A549 (cell line): ENCODE measurements around the gene DISC1.

Experiments
- FOSB ChIP-seq: fragments of 250-450 bp; sonication (Bioruptor Pico); IDR thresholded peaks from 2 replicates; pipeline ENCODE4 v1.5.0; 2020; ENCODE audit warnings: mild to moderate bottlenecking, moderate library complexity
- HOXB13 ChIP-seq: fragments of 250-450 bp; sonication (Bioruptor Pico); IDR thresholded peaks from 2 replicates; pipeline ENCODE4 v1.5.0; 2020; ENCODE audit warnings: low read depth, mild to moderate bottlenecking, moderate library complexity
- MAFK ChIP-seq: fragments of 450-650 bp; IDR thresholded peaks from 2 replicates; pipeline ENCODE4 v1.6.1; 2014; ENCODE audit not compliant: partially characterized antibody
- POLR2A ChIP-seq: IDR thresholded peaks from 2 replicates; pipeline ENCODE4 v1.6.1; 2012; ENCODE audit warnings: mild to moderate bottlenecking, low read length
- POLR2AphosphoS2 ChIP-seq: conservative IDR thresholded peaks from 2 replicates; pipeline ENCODE4 v1.6.1; 2012; ENCODE audit warnings: low read length, improper control_type of control experiment, inconsistent platforms
- RFX5 ChIP-seq: fragments of 450-650 bp; IDR thresholded peaks from 2 replicates; pipeline ENCODE4 v1.7.1; 2014; ENCODE audit warnings: antibody characterized with exemption, mild to moderate bottlenecking, moderate library complexity
- TP53 ChIP-seq: fragments of 250-450 bp; sonication (Bioruptor Pico); IDR thresholded peaks from 2 replicates; pipeline ENCODE4 v1.5.0; 2021; ENCODE audit warnings: mild to moderate bottlenecking, moderate library complexity
- ZFP36 ChIP-seq: fragments of 450-650 bp; IDR thresholded peaks from 2 replicates; pipeline ENCODE4 v1.6.1; 2014; ENCODE audit warnings: borderline replicate concordance; ENCODE audit not compliant: partially characterized antibody
- TF ChIP-seq, protein P1 (sequence below): fragments of >200 bp; sonication (Bioruptor Twin); formaldehyde crosslinking; IDR thresholded peaks from 3 replicates; pipeline ENCODE4 v1.5.1; 2016
- TF ChIP-seq, protein P2 (sequence below): fragments of 450-650 bp; IDR thresholded peaks from 2 replicates; pipeline ENCODE4 v1.6.1; 2014; ENCODE audit warnings: antibody characterized with exemption
- TF ChIP-seq, protein P3 (sequence below): IDR thresholded peaks from 2 replicates; pipeline ENCODE4 v1.6.1; 2012
- TF ChIP-seq, protein P4 (sequence below): fragments of 250-450 bp; sonication (Bioruptor Pico); IDR thresholded peaks from 2 replicates; pipeline ENCODE4 v1.5.0; 2020; ENCODE audit warnings: low read depth, mild to moderate bottlenecking, moderate library complexity
- TF ChIP-seq, protein P5 (sequence below): IDR thresholded peaks from 2 replicates; pipeline ENCODE4 v1.6.1; 2012; ENCODE audit warnings: low read depth, borderline replicate concordance

DNA sequence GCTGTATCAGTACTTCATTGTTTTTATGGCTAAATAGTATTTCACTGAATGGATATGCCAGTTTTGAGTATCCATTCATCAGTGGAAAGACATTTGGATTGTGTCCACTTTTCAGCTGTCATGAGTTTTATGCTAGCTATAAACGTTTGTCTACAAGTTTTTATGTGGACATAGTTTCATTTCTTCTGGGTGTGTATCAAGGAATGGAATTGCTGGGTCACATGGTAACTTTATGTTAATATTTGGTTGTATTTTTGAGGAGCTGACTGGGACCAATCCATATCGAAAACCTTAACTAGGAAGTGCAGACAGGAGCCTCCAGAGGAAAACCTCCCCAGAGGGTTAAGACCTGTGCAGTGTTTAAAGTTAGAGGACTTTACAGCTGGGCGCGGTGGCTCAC lies 31.8 kb upstream of the DISC1 start:
- TF ChIP-seq, protein P1, sequence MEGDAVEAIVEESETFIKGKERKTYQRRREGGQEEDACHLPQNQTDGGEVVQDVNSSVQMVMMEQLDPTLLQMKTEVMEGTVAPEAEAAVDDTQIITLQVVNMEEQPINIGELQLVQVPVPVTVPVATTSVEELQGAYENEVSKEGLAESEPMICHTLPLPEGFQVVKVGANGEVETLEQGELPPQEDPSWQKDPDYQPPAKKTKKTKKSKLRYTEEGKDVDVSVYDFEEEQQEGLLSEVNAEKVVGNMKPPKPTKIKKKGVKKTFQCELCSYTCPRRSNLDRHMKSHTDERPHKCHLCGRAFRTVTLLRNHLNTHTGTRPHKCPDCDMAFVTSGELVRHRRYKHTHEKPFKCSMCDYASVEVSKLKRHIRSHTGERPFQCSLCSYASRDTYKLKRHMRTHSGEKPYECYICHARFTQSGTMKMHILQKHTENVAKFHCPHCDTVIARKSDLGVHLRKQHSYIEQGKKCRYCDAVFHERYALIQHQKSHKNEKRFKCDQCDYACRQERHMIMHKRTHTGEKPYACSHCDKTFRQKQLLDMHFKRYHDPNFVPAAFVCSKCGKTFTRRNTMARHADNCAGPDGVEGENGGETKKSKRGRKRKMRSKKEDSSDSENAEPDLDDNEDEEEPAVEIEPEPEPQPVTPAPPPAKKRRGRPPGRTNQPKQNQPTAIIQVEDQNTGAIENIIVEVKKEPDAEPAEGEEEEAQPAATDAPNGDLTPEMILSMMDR: no peak
- no peak for TF ChIP-seq HOXB13 (CRISPR knock-in tag)
- TF ChIP-seq, protein P2, sequence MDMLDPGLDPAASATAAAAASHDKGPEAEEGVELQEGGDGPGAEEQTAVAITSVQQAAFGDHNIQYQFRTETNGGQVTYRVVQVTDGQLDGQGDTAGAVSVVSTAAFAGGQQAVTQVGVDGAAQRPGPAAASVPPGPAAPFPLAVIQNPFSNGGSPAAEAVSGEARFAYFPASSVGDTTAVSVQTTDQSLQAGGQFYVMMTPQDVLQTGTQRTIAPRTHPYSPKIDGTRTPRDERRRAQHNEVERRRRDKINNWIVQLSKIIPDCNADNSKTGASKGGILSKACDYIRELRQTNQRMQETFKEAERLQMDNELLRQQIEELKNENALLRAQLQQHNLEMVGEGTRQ: no peak
- TF ChIP-seq POLR2A: no peak
- TF ChIP-seq MAFK: no peak
- no peak for TF ChIP-seq FOSB (CRISPR knock-in tag)
- no peak for TF ChIP-seq ZFP36
- TF ChIP-seq, protein P3, sequence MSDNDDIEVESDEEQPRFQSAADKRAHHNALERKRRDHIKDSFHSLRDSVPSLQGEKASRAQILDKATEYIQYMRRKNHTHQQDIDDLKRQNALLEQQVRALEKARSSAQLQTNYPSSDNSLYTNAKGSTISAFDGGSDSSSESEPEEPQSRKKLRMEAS: no peak
- TF ChIP-seq RFX5: no peak
- TF ChIP-seq POLR2AphosphoS2: no peak
- TF ChIP-seq TP53 (CRISPR knock-in tag): no peak
- TF ChIP-seq, protein P4, sequence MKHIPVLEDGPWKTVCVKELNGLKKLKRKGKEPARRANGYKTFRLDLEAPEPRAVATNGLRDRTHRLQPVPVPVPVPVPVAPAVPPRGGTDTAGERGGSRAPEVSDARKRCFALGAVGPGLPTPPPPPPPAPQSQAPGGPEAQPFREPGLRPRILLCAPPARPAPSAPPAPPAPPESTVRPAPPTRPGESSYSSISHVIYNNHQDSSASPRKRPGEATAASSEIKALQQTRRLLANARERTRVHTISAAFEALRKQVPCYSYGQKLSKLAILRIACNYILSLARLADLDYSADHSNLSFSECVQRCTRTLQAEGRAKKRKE (CRISPR knock-in tag): no peak
- TF ChIP-seq, protein P5, sequence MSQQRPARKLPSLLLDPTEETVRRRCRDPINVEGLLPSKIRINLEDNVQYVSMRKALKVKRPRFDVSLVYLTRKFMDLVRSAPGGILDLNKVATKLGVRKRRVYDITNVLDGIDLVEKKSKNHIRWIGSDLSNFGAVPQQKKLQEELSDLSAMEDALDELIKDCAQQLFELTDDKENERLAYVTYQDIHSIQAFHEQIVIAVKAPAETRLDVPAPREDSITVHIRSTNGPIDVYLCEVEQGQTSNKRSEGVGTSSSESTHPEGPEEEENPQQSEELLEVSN: no peak
